ENCODE data around the gene TTC28.

TTC28 gene

GRCh38 chr22:27961182-27961581, 718.5 kb downstream of the TTC28 start:
- H3K9me2 ChIP-seq (replicated peaks; ENCODE audit: insufficient read depth, low read length): no peaks in the 10 kb centered on the region
- no peaks in the 10 kb centered on the region for H4K20me1 ChIP-seq (ENCODE audit: low read depth, low read length)
- TF ChIP-seq CTCF (IDR thresholded peaks at IDR 0.05; ENCODE audit: insufficient read depth, low read length, poor library complexity, severe bottlenecking) (no peak), EZH2phosphoT487 (conservative IDR thresholded peaks at IDR 0.05; ENCODE audit: low read length) (no peak)
- H3K27ac ChIP-seq (ENCODE audit: low read depth, low read length): no peak overlapping the region
- no peaks in the 10 kb centered on the region for H3K9me3 ChIP-seq (ENCODE audit: insufficient read depth, low read length)
- H2AFZ ChIP-seq (ENCODE audit: low read depth, low read length, severe bottlenecking): no peak overlapping the region
- no peak overlapping the region for H3K4me2 ChIP-seq (ENCODE audit: low read depth, low read length, poor library complexity, severe bottlenecking)
- H3K4me3 ChIP-seq (ENCODE audit: insufficient read depth, low read length, poor library complexity, severe bottlenecking): no peak overlapping the region
- H3K9ac ChIP-seq (ENCODE audit: low read length): no peak overlapping the region
- no peaks in the 10 kb centered on the region for H3K79me2 ChIP-seq (ENCODE audit: insufficient read depth, low read length)
- no peaks in the 10 kb centered on the region for H3K36me3 ChIP-seq (ENCODE audit: low read length)
- no peaks in the 10 kb centered on the region for H3K27me3 ChIP-seq (ENCODE audit: low read length)
- no peaks in the 10 kb centered on the region for H3F3A ChIP-seq (ENCODE audit: insufficient read depth)

DNA sequence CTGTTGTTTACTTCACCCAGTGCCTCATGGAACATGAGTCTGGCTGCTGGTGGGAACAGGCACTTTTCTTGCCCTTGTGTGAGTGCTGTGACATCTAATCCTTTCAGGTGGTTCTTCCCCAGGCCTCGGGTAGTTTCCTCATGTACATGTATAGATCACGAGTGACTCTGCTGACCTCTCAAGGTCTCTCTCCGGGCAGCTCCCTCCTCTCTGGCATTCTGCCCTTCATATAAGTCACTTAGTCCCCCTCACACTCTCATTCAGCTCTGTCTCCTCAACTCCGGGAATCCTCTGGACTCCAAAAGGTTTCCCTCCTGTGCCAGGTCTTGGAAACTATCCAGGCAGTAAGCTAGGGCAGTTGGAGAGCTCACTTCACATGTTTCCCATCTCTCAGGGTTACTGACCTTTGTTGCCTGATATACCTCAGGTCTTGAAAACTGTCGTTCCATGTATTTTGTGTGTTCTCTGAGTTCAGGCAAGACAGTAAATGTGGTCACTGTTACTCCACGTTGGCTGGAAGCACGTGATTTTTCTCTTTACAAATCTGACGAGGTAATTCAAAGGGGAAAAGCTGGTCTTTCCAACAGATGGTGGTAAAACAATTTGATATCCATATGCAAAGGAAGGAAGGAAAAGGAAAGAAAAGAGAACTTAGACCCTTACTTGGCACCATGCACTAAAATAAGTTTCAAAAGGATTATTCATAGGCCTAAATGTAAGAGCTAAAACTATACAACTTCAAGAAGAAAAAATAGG, 720.1 kb downstream of the TTC28 start:
- Histone ChIP-seq H3F3A (ENCODE audit: insufficient read depth) (no peaks in the 10 kb centered on the region), H3K9me3 (ENCODE audit: insufficient read depth, low read length) (no peaks in the 10 kb centered on the region), H4K20me1 (ENCODE audit: low read depth, low read length) (no peaks in the 10 kb centered on the region), H3K9me2 (replicated peaks; ENCODE audit: insufficient read depth, low read length) (no peaks in the 10 kb centered on the region), H3K4me2 (ENCODE audit: low read depth, low read length, poor library complexity, severe bottlenecking) (no peak overlapping the region), H2AFZ (ENCODE audit: low read depth, low read length, severe bottlenecking) (no peak overlapping the region), H3K27me3 (ENCODE audit: low read length) (no peaks in the 10 kb centered on the region), H3K79me2 (ENCODE audit: insufficient read depth, low read length) (no peaks in the 10 kb centered on the region), H3K4me3 (ENCODE audit: insufficient read depth, low read length, poor library complexity, severe bottlenecking) (no peak overlapping the region), H3K27ac (ENCODE audit: low read depth, low read length) (no peak overlapping the region), H3K36me3 (ENCODE audit: low read length) (no peaks in the 10 kb centered on the region), H3K9ac (ENCODE audit: low read length) (no peak overlapping the region)
- TF ChIP-seq EZH2phosphoT487 (conservative IDR thresholded peaks at IDR 0.05; ENCODE audit: low read length) (no peak), CTCF (IDR thresholded peaks at IDR 0.05; ENCODE audit: insufficient read depth, low read length, poor library complexity, severe bottlenecking) (no peak)

GRCh38 chr22:27952779-27953178, 726.9 kb downstream of the TTC28 start:
- Histone ChIP-seq H3K27me3 (ENCODE audit: low read length) (no peaks in the 10 kb centered on the region), H3K9ac (ENCODE audit: low read length) (no peak overlapping the region), H3K9me2 (replicated peaks; ENCODE audit: insufficient read depth, low read length) (no peaks in the 10 kb centered on the region), H4K20me1 (ENCODE audit: low read depth, low read length) (no peaks in the 10 kb centered on the region), H3K4me2 (ENCODE audit: low read depth, low read length, poor library complexity, severe bottlenecking) (no peak overlapping the region), H3K4me3 (ENCODE audit: insufficient read depth, low read length, poor library complexity, severe bottlenecking) (no peak overlapping the region), H3F3A (ENCODE audit: insufficient read depth) (no peaks in the 10 kb centered on the region), H2AFZ (ENCODE audit: low read depth, low read length, severe bottlenecking) (no peak overlapping the region), H3K79me2 (ENCODE audit: insufficient read depth, low read length) (no peaks in the 10 kb centered on the region), H3K27ac (ENCODE audit: low read depth, low read length) (no peak overlapping the region), H3K9me3 (ENCODE audit: insufficient read depth, low read length) (no peaks in the 10 kb centered on the region), H3K36me3 (ENCODE audit: low read length) (no peaks in the 10 kb centered on the region)
- TF ChIP-seq CTCF (IDR thresholded peaks at IDR 0.05; ENCODE audit: insufficient read depth, low read length, poor library complexity, severe bottlenecking) (no peak), EZH2phosphoT487 (conservative IDR thresholded peaks at IDR 0.05; ENCODE audit: low read length) (no peak)

Data from SU-DHL-6 (cell line).